Temporal lobe (tissue), 1 donor: ENCODE measurements around the gene SLAMF1. TPM values are rescaled to one million over a fixed set of nuclear protein-coding genes. Genes with fewer than 3 reads are reported as not detected.

Experiments
- total RNA-seq: library from RNA; depleted of rRNA; stranded (reverse); fragments of >200 nt; gene quantifications from one replicate; pipeline ENCODE4 v1.2.3, GENCODE V29; 2014

The SLAMF1 gene
- total RNA-seq, 1 donor from 2014 or later = not detected

Other genes with a start within 250 kb of the SLAMF1 start
- gene VANGL2, start 246.5 kb downstream of the SLAMF1 start, total RNA-seq = 19.4 TPM
- not detected for gene SLAMF6, start 123.8 kb downstream of the SLAMF1 start, total RNA-seq
- gene CD84, start 67.5 kb downstream of the SLAMF1 start, total RNA-seq = 2.2 TPM
- not detected for gene CD48, start 64.8 kb upstream of the SLAMF1 start, total RNA-seq
- under 0.01 TPM for gene SLAMF7, start 92.2 kb upstream of the SLAMF1 start, total RNA-seq
- gene LY9, start 149.1 kb upstream of the SLAMF1 start, total RNA-seq = not detected
- gene CD244, start 215.8 kb upstream of the SLAMF1 start, total RNA-seq = not detected
- gene ITLN1, start 238.1 kb upstream of the SLAMF1 start, total RNA-seq = not detected